HG02840 (cell line): ENCODE measurements around the gene MRPL17.

ENCODE experiments used
- ATAC-seq: cut with Tn5 transposase; IDR thresholded peaks from one replicate; pipeline ENCODE4 v1.9.1; 2021; ENCODE audit warnings: mild to moderate bottlenecking, moderate library complexity, moderate number of reproducible peaks; ENCODE audit not compliant: unreplicated experiment, low FRiP score

Gene MRPL17

DNA sequence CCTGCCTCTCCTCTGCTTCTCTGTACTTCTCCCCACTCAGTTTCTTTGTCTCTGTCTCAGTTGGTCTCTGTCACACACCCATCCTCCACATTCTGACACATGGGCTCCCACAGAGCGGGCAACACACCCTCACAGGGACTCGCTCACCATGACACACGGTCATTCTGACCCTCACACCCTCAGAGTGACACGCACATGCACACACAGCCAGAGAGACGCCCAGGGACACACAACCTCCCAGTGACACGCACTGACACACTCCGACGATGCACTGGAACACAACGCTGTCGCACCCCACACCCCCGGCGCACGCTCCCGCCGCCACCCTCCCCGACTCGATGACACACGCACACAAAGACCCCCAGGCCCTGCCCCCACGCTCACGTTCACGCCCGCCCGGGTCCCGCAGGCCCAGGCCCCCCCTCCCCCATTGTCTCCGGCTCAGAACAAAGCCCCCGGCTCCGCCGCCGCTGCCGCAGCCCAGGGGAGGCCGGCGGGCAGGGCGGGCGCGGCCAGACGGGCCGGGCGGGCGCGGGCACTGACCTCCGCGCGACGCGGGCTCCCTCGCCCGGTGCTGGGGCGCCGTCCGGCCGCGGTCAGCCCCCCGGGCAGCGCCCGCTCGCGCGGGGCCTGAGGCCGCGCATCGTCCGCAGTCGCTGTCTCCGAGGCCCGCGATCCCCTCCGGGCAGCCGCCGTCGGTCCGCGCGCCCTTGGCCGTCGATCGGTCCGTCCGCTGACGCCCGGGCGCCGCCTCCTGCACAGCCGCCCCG is 27.9 kb downstream of the MRPL17 start:
- no peak for ATAC-seq

DNA sequence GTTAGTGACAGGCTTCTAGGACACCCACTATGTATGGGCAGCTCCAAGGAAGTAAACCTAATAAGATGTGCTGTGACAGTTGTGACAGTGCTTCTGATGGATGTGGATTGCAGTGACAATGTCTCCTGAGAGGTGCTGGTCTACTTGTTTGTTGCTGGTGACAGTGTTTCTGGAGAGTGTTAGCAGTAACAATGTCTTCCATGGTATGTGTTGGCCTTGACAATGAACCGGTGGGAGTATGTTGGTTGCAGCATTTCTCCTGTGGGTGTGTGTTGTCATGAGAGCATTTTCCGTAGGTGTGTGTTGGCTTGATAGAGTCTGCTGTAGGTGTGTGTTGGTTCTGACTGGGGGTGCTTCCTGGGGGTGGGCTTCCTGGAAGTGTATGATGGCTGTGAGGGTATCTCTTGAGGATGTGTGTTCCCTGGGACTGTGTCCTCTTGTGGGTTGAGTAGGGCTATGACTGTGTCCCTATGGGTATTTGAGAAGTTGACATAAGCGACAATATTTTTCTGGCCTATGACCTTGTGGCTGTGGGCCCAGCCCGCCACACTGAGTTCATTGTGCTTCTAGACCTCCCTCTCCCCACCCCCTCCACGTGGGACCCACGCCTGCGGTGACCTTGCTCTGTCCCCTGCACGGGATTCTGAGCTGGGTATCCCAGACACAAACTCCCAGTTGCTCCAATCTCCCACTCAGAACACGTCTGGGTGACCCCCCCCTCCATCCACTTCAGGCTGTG is 28.7 kb downstream of the MRPL17 start:
- ATAC-seq, result no peak

DNA sequence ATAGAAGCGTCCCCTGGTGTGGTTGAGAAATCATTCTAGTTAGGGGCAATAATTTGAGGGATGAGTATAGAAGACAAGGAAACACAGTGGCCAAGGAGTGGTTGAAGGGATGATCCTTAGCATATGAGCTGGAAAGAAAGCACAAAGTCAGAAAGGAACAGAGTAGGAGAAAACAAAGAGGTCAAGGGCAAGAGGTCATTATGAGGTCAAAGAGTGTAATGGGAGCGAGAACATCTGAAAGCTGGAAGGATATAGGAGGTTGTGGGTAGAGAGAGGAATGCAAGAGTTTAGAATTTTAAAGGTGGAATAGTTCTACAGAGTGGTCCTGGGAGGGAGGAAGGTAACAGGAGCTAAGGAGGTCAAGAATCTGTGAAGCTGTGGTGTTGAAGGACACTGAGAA is 29.5 kb downstream of the MRPL17 start:
- ATAC-seq, result no peak

DNA sequence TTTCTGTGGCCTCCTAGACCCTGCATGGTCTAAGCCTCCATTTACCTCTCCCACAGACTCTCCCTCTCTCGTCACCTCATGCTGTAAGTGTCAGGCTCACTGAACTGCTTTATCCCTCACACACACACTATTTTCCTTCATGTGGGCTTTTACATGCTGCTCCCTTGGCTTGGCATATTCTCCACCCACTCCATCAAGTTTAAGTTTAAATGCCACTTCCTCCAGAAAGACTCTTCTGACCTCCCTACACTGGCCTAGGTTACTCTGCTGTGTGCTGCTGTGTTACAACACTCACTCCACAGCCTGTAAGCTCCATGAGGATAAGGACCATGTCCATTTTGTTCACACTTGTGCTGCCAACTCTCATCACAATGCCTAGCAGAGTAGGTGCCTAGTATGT is 30.0 kb downstream of the MRPL17 start:
- no peak for ATAC-seq

DNA sequence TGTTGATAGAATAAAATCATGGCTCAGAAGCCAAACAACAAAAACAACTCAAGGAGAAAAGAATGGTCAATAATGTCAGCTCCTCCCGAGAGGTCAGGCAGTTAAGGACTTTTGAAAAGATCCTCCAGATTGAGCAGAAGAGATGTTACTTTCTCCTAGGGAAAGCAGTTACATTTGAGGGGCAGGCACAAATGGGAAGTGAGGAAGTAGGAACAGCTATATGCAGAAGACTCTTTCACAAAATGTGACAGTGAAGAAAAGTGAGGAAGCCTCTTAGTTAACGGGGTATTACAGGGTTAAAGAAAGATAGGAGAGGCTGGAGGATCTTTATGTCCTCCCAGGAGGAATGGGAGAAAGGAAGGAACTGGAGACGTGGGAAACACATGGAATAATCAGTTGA is 31.0 kb downstream of the MRPL17 start:
- ATAC-seq, result no peak

DNA sequence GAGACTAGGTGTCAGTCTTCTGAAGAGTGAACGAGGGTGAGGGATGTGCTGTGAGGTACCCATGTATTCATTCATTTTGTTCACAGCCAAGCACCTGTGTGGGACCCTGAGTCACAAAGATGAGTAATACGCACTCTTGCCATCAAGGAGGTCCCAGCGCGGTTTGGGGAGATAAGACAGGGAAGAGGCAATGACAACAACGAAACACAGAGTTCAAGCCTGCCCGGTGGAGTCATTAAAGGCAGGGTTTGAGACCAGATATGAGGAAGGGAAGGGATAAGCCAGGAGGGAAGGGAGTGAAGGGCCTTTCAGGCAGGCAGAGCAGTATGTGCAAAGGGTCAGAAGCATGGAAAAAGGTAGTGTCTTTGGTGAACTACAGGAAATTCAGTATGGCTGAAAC is 32.2 kb downstream of the MRPL17 start:
- ATAC-seq, result no peak

DNA sequence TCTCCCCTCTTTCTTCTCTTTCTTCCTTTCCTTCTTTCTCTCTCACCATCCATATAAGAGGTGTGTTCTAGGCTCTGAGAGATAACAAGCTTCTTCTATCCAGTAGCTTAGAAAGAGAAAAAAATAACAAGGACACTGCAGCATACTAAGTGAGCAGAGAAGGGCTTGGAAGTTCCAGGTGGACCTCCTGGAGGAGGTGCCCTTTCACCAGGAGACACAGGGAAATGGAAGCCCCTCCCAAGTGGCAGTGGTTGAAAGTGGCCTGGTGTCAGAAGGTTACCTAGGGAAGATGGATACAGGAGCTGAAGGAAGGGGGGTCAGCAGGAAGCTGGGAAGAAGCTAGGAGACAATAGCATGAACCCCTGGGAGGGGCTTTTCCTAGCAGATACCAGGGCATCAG is 33.0 kb downstream of the MRPL17 start:
- ATAC-seq, result no peak

DNA sequence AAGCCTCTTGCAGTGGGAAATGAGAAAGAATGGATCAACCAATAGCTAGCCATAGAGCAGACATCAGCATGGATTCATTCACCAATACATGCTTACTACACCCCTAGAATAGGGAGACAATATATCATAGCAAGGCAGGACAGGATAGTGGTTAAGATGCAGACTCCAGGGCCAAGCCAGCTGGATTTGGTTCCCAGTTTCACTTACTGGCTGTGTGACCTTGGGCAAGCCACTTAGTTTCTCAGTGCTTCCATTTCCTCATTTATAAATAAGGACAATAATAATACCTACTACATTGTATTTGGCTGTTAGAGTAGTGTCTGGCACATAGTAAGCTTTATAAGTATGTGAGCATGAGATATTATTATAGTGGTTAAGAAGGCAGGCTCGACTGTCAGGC is 34.6 kb downstream of the MRPL17 start:
- no peak for ATAC-seq

DNA sequence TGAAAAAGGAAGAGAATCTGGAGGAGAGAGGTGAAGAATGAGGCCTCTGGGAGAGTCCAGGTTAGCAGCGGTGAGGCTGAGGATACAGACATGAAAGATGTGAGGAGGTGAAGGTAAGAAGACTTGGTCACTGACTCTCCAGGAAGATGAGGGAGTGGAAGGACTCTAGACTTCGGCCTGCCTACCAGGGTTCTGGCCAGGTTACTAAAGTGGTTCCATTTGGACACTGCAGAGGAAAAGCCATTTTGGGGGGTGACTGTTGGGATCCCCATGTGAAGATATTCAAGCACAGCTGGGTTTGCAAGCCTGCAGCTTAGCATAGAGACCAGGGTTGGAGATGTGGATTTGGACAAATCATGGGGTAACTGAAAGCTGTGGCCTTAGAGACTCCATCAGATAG is 35.3 kb downstream of the MRPL17 start:
- no peak for ATAC-seq

DNA sequence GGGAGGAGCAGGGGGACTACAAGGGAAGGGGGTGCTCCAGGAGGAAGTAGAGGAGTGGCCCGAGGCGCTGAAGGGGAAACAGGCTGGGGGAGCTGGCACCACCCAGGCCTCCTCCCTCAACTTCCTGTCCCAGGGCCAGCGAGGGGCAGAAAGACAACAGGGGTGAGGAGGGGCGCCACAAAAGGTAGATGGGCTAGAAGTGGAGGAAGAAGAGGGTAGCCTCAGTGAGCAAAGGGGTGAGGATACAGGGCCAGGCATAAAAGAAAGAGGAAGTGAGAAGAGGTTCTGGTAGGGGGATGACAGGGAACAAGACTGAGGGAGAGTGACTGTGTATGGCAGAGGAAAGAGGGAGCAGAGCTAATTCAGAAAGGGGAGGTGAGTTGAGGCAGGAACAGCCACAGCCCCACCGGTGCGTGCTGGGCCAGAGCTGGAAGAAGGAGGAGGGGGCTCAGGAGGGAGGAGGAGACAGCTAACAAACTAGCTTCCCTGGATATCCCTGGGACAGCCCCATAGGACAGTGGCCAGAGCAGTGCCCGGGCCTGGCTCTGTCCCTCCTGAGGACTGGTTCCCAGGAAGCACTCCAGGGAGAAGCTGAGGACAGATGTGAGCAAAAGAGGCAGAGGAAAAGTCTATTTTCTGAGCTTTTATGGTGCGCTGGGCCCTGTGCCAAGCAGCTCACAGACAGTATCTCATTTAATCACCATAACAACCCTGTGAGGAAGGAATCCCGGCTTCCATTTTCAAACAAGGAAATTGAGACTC is 36.0 kb downstream of the MRPL17 start:
- ATAC-seq, result peak; percentile 93

DNA sequence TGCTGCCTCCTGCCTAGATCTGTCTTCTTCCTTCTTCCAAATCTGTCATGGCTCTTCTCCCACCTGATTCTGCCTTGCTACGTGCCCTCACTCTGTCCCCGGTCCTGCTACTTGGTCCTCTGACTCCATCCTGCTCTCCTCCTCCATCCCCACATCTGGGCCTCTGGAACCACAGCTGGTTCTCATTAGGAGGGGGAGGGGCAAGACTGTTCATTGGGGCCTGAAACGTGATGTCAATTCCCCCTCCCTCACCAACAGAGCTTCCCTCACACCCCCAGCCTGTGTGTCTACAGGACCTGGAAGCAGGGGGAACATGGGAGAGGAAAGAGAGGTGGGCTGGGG is 36.6 kb downstream of the MRPL17 start:
- ATAC-seq, result no peak

DNA sequence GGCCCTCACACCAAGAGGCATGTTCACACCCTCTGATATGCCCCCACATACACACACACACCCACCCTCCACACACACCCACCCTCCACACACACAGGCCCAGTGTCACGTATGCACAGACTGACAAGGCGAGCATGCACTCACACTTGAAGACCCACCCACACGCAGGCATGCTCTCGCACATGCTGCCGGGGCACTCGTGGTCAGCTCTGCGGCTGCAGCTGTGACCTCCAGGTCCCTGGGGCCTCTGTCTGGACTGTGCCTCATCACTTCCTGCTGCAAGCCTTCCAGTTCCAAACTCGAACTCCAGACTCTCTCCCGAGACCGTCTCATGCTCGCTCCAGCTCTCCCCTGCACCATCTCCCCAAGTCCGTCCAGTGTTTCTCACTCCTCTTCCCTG is 37.1 kb downstream of the MRPL17 start:
- ATAC-seq, result no peak

DNA sequence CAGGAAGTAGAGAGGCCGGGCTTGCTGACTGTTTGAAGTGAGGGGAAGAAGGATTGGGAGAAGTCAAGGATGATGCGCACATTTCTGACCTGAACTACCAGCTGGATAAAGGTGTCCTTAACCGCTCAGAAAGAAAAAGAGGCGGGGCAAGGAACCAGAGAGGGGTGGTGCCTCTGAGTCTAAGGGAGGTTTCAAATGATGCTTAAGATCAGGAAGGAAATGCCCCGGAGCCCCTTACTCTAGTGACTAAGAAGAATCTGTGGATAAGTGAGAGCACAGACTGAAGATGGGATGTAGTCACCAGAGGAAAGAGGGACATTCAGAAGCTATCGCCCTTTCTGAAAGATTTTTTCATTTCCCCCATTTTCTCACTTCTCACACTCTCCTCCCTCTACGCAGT is 40.2 kb downstream of the MRPL17 start:
- no peak for ATAC-seq

DNA sequence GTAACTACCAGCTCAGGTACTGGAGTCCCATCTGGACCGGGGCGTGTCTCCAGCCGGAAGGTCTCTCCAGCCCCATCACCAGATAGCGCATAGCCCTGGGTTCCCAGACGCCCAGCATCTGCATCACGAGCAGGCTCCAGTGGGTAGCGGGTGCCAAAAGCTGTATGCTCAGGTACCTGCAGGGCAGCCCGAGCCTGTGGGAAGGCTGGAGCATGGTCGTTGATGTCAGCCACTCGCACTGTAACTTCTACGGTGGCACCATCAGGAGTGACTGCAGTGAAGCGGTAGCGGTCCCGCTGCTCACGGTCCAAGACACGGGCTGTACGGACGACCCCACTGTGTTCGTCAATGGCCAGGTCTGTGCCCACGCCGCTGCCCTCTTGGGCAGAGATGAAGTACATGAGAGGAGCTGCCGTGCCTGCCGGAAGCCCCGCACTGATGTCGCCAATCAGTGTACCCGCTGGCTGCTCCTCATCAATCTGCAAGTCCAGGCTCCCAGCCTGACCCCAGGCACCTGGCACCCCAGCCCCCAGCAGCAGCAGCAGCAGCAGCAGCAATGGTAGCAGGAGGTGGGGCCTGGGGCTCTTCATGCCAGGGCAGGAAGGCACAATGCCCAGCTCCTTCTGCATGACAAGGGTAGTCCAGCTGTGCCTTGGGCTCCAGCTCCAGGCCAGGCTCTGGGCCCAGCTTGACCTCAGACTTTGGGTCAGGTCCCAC is 42.0 kb downstream of the MRPL17 start:
- ATAC-seq, result no peak

DNA sequence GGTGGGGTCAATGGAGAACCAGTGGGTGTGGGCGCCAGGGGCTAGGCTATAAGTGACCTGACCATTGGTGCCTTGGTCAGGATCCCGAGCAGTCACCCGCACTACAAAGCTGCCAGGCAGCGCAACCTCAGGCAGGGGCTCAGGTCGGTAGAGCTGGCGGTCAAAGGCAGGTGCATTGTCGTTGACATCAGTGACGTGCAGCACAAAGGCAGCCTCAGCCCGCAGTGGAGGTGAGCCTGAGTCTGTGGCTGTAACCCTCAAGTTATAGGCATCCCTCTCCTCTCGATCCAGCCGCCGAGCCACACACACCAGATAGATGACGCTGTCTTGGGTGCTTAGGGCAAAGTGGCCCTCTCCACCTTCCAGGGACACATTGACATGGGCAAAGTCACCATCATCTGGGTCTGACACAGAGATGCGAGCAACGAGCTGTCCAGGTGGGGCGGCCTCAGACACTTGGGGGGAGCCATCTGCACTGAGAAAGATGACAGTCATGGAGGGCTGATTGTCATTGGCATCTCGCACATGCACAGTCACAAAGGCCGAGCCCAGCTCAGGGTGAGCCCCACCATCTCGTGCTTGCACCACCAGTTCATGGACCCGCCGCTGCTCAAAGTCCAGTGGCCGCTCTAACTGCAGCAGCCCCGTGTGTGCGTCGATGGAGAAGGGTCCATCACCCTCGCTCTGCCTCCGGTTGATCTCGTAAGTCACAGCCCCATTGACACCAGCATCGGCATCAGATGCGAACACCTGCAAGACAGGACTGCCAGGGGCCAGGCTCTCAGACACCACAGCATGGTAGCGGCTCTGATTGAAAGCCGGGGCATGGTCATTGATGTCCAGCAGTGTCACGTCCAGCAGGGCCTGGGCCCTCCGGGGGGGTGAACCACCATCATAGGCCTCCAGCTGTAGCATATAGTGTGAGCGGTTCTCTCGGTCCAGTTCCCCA is 42.8 kb downstream of the MRPL17 start:
- ATAC-seq, result no peak

DNA sequence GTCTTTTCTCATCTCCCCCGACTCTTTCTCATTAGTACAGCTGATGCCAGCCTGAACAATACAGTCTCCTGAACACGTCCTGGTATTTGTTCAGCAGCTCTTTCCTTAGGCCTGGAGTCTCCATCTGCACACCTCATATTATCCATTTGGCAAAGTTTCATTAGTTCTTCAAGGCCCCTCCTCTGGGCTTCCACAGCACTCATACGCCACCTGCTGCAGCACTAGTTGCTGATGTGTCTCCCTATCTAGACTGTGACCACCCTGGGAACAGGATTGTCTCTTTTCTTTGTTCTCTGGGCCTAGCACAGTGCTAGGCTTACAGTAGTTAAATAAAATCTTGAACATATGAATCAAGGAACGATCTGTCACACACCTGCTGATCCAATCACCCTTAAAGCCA is 44.7 kb downstream of the MRPL17 start:
- ATAC-seq, result no peak

DNA sequence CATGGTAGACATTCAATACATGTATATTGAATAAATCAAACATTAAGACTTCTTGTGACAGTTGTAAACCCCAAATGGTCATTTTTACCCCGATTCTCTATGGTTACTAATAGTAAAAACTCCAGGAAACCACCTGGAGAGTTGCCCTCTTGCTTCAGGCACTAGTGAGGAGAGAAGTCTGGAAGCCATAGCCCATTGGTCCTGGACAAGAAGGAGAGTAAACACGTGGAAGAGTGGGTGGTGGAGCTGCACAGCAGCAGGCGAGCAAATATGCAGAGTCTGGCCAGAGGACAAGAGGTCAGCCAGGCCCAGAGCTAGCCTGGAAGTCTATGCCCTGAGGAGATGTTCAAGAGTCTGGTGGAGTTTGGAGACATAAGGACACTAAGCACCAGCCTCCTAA is 45.3 kb downstream of the MRPL17 start:
- no peak for ATAC-seq

DNA sequence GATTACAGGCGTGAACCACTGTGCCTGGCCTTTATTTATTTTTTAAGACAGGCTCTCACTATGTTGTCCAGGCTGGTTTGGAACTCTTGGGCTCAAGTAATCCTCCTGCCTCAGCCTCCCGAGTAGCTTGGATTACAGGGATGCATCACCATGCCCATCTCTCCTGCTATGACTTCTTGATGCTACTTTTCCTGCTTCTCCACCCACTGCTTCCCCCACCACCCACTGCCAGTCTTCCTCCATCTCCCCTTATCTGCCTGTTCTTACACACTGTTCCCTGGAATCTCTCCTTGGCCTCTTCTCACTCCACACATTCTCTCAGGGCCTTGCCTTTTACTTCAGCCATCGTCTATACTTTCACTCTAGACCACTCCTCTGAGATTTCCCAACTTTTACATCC is 46.7 kb downstream of the MRPL17 start:
- no peak for ATAC-seq

DNA sequence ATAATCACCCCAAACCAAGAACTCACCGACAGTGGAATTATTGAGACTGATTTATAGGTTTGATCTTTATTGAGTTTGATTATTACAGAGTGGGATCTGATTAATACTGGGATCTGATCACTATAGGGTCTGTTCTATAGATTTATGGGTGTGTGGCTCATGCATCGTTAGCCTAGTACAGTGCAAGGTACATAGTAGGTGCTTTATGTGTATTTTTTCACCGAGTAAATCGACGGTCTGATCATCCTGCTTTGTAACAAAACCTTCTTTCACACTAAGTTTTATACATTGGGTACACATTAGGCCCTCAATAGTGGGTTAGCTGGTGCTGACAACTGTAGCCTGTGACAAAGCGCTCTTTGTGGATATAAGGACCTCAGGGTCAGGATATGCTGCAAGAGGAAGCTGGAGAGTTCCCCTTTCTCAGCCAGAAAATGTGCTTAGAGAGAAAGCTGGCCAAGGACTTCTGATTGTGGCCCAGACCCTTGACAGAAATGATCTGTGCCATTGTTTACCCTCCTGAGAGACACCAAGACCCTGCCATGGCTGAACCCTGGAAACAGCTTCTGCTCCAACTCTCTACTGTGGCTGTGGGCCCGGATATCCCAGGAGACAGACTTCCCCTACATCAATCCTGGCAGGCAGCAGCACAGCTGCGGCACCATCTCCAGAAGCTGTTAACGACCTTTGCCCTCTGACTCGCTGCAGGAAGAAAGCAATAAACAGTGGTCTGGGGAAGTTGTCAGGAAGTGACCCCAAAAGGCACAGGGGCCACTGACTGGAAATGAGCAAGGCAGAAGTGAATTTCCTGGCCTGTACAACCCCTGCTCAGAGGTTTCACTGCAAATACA is 47.8 kb downstream of the MRPL17 start:
- ATAC-seq, result no peak
